C4-2B (cell line): Measurements from ENCODE around the gene BMX.
A peak's percentile ranks its signal among the peaks of the same experiment; 100 is the strongest.

Experiments
- H3K27ac ChIP-seq: fragments of 450-650 bp; 2 replicates; pipeline ENCODE4 v1.5.1; 2017
- ZFX ChIP-seq: fragments of 450-650 bp; IDR thresholded peaks from 2 replicates; pipeline ENCODE4 v1.6.1; 2017
- TF ChIP-seq, protein P1 (sequence below): fragments of 450-650 bp; conservative IDR thresholded peaks from 2 replicates; pipeline ENCODE4 v1.5.1; 2017; ENCODE audit warnings: mild to moderate bottlenecking

BMX gene

DNA sequence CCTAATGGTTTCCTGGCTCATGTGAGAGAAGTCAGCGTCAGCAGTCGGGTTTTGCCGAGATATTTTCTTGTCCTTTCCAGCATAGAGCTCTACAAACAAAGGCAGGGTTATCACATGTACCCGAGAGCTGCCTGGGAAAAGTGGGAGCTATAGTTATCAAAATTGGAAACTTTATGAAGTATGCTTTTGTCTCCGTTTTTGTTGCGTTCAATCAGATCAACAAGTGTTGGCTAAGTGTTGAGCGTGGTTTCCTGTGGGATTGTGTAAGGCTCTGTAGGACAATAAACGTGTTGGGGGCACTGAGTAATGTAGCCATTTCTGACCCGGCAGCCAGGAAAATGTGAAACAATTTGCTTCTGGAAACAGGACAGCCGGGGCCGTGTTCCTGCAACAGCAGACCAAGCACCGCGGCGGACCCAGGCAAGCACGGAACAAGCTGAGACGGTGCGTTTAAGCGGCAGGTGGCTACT, at the start of gene BMX:
Gene BMX, plus strand, starts transcription at position 311 of the 470 bp plus-strand sequence. CDS start 7,547 bp downstream, outside the sequence.
- TF ChIP-seq, protein P1, sequence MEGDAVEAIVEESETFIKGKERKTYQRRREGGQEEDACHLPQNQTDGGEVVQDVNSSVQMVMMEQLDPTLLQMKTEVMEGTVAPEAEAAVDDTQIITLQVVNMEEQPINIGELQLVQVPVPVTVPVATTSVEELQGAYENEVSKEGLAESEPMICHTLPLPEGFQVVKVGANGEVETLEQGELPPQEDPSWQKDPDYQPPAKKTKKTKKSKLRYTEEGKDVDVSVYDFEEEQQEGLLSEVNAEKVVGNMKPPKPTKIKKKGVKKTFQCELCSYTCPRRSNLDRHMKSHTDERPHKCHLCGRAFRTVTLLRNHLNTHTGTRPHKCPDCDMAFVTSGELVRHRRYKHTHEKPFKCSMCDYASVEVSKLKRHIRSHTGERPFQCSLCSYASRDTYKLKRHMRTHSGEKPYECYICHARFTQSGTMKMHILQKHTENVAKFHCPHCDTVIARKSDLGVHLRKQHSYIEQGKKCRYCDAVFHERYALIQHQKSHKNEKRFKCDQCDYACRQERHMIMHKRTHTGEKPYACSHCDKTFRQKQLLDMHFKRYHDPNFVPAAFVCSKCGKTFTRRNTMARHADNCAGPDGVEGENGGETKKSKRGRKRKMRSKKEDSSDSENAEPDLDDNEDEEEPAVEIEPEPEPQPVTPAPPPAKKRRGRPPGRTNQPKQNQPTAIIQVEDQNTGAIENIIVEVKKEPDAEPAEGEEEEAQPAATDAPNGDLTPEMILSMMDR, result no peak
- no peak for TF ChIP-seq ZFX
- no peak within 1 kb of the TSS for H3K27ac ChIP-seq

- H3K27ac ChIP-seq, result no peak overlapping the region
- no peak for TF ChIP-seq ZFX
- TF ChIP-seq, protein P1, result no peak
Measured at GRCh38 chrX:15451913-15452312, 48.7 kb upstream of the BMX start.

DNA sequence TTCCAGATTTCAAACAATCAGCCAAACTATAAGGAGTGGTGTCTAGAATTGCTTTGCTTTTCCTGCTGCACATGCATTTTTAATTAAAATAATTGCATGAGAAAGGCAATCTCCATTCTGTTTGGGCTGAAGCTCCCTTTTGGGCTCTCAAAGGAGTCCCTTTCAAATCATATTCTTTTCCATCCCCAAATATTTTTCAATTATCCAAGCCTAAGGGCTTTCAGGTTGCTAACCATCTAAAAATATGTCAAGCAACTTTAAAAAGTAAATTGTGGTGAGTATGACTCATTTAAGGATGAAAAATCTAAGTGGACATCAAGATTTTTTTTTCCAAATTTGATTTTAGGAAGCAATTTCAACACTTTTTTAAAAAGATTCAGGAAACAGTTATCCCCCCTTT, 35.9 kb upstream of the BMX start:
- no peak overlapping the region for H3K27ac ChIP-seq

GRCh38 chrX:15465347-15465746, 35.3 kb upstream of the BMX start:
- TF ChIP-seq ZFX, result no peak
- TF ChIP-seq, protein P1, result no peak
- H3K27ac ChIP-seq, result no peak overlapping the region

More for the DNA sequence above, 35.9 kb upstream of the BMX start:
- TF ChIP-seq ZFX, result no peak

DNA sequence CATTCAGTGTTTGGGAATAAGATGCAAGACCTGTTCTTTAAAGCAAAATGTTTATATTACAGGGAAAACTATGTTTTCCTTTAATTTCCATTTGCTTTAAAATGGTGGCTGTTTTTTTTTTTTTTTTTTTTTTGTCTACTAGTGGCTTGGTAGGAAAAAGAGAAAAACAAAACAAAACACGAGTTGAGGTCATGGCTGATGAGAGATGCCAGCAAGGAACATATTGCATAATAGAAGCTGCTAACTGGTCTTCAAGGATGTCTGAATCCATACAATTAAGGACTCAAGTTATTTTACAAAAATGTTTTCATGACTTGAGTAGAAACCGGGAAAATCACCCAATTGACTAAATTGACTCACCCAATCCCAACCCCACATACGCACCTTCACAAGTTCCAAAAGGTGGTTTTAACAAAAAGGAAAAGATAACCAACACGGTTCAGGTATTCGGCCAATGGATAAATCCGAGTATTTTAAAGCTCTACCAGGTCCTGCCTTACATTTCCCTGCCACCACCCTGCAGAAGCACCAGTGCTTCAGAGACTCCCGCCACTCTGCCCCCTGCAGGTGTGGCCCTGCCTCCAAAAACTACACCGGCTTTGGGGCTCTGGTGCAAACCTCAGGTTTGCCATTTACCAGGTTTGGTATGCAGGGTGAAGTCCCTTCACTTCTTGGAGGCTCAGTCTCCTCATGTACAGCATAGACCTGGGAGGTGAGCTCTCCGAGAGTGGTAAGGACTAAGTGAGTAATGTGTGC, 34.5 kb upstream of the BMX start:
- TF ChIP-seq ZFX, result no peak
- TF ChIP-seq, protein P1, result no peak; the same call in 1 of the 2 replicates
- no peak overlapping the region for H3K27ac ChIP-seq

DNA sequence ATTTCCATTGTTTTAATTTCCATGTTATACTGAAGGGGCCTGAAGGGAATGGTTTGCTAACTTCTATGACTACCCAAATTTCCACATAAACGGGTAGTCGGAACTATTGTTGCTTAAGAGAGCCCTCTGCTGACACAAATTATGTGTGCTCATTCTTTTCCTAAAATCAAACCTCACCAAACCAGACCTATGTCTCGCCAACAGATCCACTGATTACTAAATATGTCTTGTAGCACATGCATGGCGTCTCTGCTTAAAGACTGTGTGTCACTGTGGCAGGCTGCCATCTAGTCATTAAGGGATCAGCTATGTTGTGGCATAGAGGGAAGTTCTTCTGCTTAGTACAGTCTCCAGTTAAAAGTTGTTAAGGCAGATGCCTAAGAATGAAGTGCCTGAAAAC, 32.6 kb upstream of the BMX start:
- no peak overlapping the region for H3K27ac ChIP-seq
- no peak for TF ChIP-seq ZFX
- TF ChIP-seq, protein P1, result peak; percentile 52

- no peak overlapping the region for H3K27ac ChIP-seq
Measured at GRCh38 chrX:15469613-15470012, 31.0 kb upstream of the BMX start.

More at GRCh38 chrX:15469613-15470012, 31.0 kb upstream of the BMX start:
- no peak for TF ChIP-seq ZFX
- TF ChIP-seq, protein P1, result no peak
